IMR-90 (cell line): ENCODE measurements around the gene PHF21A.

Experiments
- CTCF ChIP-seq: conservative IDR thresholded peaks from 2 replicates; pipeline ENCODE4 v1.5.1; 2012; ENCODE audit warnings: mild to moderate bottlenecking, low read depth, low read length, improper control_type of control experiment
- MAFK ChIP-seq: IDR thresholded peaks from 2 replicates; pipeline ENCODE4 v1.6.1; 2012; ENCODE audit warnings: low read depth, low read length, improper control_type of control experiment
- POLR2A ChIP-seq: IDR thresholded peaks from 2 replicates; pipeline ENCODE4 v1.6.1; 2012; ENCODE audit warnings: mild to moderate bottlenecking, low read depth, low read length
- RAD21 ChIP-seq: IDR thresholded peaks from 2 replicates; pipeline ENCODE4 v1.6.1; 2012; ENCODE audit warnings: low read length, improper control_type of control experiment

GRCh38 chr11:46119352-46120216 lies 1.7 kb downstream of the PHF21A start:
- TF ChIP-seq CTCF (no peak), POLR2A (peak; percentile 25; the same call in 1 of the 2 replicates), MAFK (no peak), RAD21 (no peak; the same call in 1 of the 2 replicates)
